Measurements from ENCODE around the gene MEGF11.
"Not testable (repeated sequence)": the region's sequence is repeated elsewhere in the genome, so short reads cannot be mapped to it uniquely, and the experiment has no call there.

MEGF11 gene

GRCh38 chr15:65979837-65980236 lies 273.7 kb downstream of the MEGF11 start:
- Histone ChIP-seq H3K9me3 (ENCODE audit: low read length) (no peaks in the 10 kb centered on the region), H4K20me1 (ENCODE audit: insufficient read depth, low read length) (no peaks in the 10 kb centered on the region), H3F3A (ENCODE audit: insufficient read depth, low read length) (no peaks in the 10 kb centered on the region), H3K79me2 (ENCODE audit: insufficient read depth, low read length) (no peaks in the 10 kb centered on the region), H3K27me3 (ENCODE audit: insufficient read depth, low read length) (no peaks in the 10 kb centered on the region), H3K9me2 (ENCODE audit: low read depth, low read length) (no peaks in the 10 kb centered on the region), H3K9ac (ENCODE audit: low read length) (no peak overlapping the region), H3K4me2 (ENCODE audit: low read length) (no peak overlapping the region), H3K36me3 (ENCODE audit: insufficient read depth, low read length) (peaks cover 22% of the 10 kb centered on the region), H3K4me1 (ENCODE audit: insufficient read depth, low read length, severe bottlenecking) (peaks cover 13% of the 10 kb centered on the region), H3K4me3 (ENCODE audit: low read depth, low read length, poor library complexity, severe bottlenecking) (no peak overlapping the region), H2AFZ (ENCODE audit: low read length) (no peak overlapping the region), H3K27ac (ENCODE audit: low read depth, low read length, poor library complexity, severe bottlenecking) (no peak overlapping the region)
- TF ChIP-seq EZH2 (IDR thresholded peaks at IDR 0.05; ENCODE audit: borderline replicate concordance, low read length) (no peak), CTCF (IDR thresholded peaks at IDR 0.05; ENCODE audit: low read length) (no peak)

- peaks cover 22% of the 10 kb centered on the region for H3K36me3 ChIP-seq (ENCODE audit: insufficient read depth, low read length)
- H3K4me3 ChIP-seq (ENCODE audit: low read depth, low read length, poor library complexity, severe bottlenecking): no peak overlapping the region
- no peaks in the 10 kb centered on the region for H3K9me2 ChIP-seq (ENCODE audit: low read depth, low read length)
- no peak overlapping the region for H3K9ac ChIP-seq (ENCODE audit: low read length)
- H3K9me3 ChIP-seq (ENCODE audit: low read length): no peaks in the 10 kb centered on the region
- H3K79me2 ChIP-seq (ENCODE audit: insufficient read depth, low read length): no peaks in the 10 kb centered on the region
- H3K4me1 ChIP-seq (ENCODE audit: insufficient read depth, low read length, severe bottlenecking): peaks cover 13% of the 10 kb centered on the region
- no peaks in the 10 kb centered on the region for H4K20me1 ChIP-seq (ENCODE audit: insufficient read depth, low read length)
- H3K4me2 ChIP-seq (ENCODE audit: low read length): no peak overlapping the region
- H3F3A ChIP-seq (ENCODE audit: insufficient read depth, low read length): no peaks in the 10 kb centered on the region
- H2AFZ ChIP-seq (ENCODE audit: low read length): no peak overlapping the region
- no peaks in the 10 kb centered on the region for H3K27me3 ChIP-seq (ENCODE audit: insufficient read depth, low read length)
- TF ChIP-seq CTCF (IDR thresholded peaks at IDR 0.05; ENCODE audit: low read length) (no peak), EZH2 (IDR thresholded peaks at IDR 0.05; ENCODE audit: borderline replicate concordance, low read length) (no peak)
- H3K27ac ChIP-seq (ENCODE audit: low read depth, low read length, poor library complexity, severe bottlenecking): no peak overlapping the region
Observed at GRCh38 chr15:65979316-65979715, 274.2 kb downstream of the MEGF11 start.

GRCh38 chr15:65978110-65978509 lies 275.4 kb downstream of the MEGF11 start:
- Histone ChIP-seq H3K79me2 (ENCODE audit: insufficient read depth, low read length) (no peaks in the 10 kb centered on the region), H3K4me3 (ENCODE audit: low read depth, low read length, poor library complexity, severe bottlenecking) (no peak overlapping the region), H3K27ac (ENCODE audit: low read depth, low read length, poor library complexity, severe bottlenecking) (no peak overlapping the region), H3F3A (ENCODE audit: insufficient read depth, low read length) (no peaks in the 10 kb centered on the region), H3K9me3 (ENCODE audit: low read length) (no peaks in the 10 kb centered on the region), H2AFZ (ENCODE audit: low read length) (no peak overlapping the region), H3K4me2 (ENCODE audit: low read length) (no peak overlapping the region), H3K4me1 (ENCODE audit: insufficient read depth, low read length, severe bottlenecking) (peaks cover 13% of the 10 kb centered on the region), H3K36me3 (ENCODE audit: insufficient read depth, low read length) (peaks cover 22% of the 10 kb centered on the region), H3K27me3 (ENCODE audit: insufficient read depth, low read length) (no peaks in the 10 kb centered on the region), H4K20me1 (ENCODE audit: insufficient read depth, low read length) (no peaks in the 10 kb centered on the region), H3K9me2 (ENCODE audit: low read depth, low read length) (no peaks in the 10 kb centered on the region), H3K9ac (ENCODE audit: low read length) (no peak overlapping the region)
- no peak for TF ChIP-seq CTCF (IDR thresholded peaks at IDR 0.05; ENCODE audit: low read length)
- TF ChIP-seq EZH2 (IDR thresholded peaks at IDR 0.05; ENCODE audit: borderline replicate concordance, low read length): no peak

GRCh38 chr15:65976196-65976595 lies 277.4 kb downstream of the MEGF11 start:
- not testable (repeated sequence) for H4K20me1 ChIP-seq (ENCODE audit: insufficient read depth, low read length); H3K4me3 ChIP-seq (ENCODE audit: low read depth, low read length, poor library complexity, severe bottlenecking); H2AFZ ChIP-seq (ENCODE audit: low read length); H3F3A ChIP-seq (ENCODE audit: insufficient read depth, low read length); H3K79me2 ChIP-seq (ENCODE audit: insufficient read depth, low read length); H3K27me3 ChIP-seq (ENCODE audit: insufficient read depth, low read length); H3K4me1 ChIP-seq (ENCODE audit: insufficient read depth, low read length, severe bottlenecking); H3K9me3 ChIP-seq (ENCODE audit: low read length); H3K27ac ChIP-seq (ENCODE audit: low read depth, low read length, poor library complexity, severe bottlenecking); H3K9ac ChIP-seq (ENCODE audit: low read length); H3K9me2 ChIP-seq (ENCODE audit: low read depth, low read length); H3K4me2 ChIP-seq (ENCODE audit: low read length)
- peaks cover 24% of the 10 kb centered on the region for H3K36me3 ChIP-seq (ENCODE audit: insufficient read depth, low read length)
